Upper lobe of right lung (tissue), 1 donor: ENCODE results near the gene GKAP1. TPM values are rescaled to one million over a fixed set of nuclear protein-coding genes. Genes with fewer than 3 reads are reported as not detected.
"Not testable (repeated sequence)": the region's sequence is repeated elsewhere in the genome, so short reads cannot be mapped to it uniquely, and the experiment has no call there.

ENCODE experiments used
- ATAC-seq: fragments of 200-7000 bp; cut with Tn5 transposase; one replicate; pipeline ENCODE4 v1.9.1; 2020; ENCODE audit warnings: mild to moderate bottlenecking, moderate library complexity
- DNase-seq: peaks from one replicate; pipeline ENCODE4 v3.0.0-alpha.2; 2020
- H3K27ac ChIP-seq: fragments of 200-600 bp; one replicate; pipeline ENCODE4 v1.8.0; 2022
- H3K27me3 ChIP-seq: fragments of 200-600 bp; one replicate; pipeline ENCODE4 v1.8.0; 2022; ENCODE audit warnings: mild to moderate bottlenecking
- H3K36me3 ChIP-seq: fragments of 200-600 bp; one replicate; pipeline ENCODE4 v1.8.0; 2022
- H3K4me1 ChIP-seq: fragments of 200-600 bp; one replicate; pipeline ENCODE4 v1.8.0; 2022
- H3K4me3 ChIP-seq: fragments of 200-600 bp; one replicate; pipeline ENCODE4 v1.8.0; 2022; ENCODE audit warnings: mild to moderate bottlenecking
- H3K9me3 ChIP-seq: fragments of 200-600 bp; one replicate; pipeline ENCODE4 v1.8.0; 2022
- intact Hi-C: fragments of 100-400 bp; cut with DNase I; formaldehyde crosslinking; loops from one replicate; pipeline ENCODE4 v1.11.0; 2022
- long read RNA-seq: library from polyadenylated mRNA; unstranded; transcript quantifications from one replicate; pipeline ENCODE4 v2.0.0, GENCODE V29; 2021
- total RNA-seq: library from RNA; stranded (reverse); fragmentation: NEBNext Ultra II Directional; extraction: Animal tissue kit (Norgen Biotek cat#: 25700); gene quantifications from one replicate; pipeline ENCODE4 v1.2.1, GENCODE V29; 2021
- donor health status: DM: no; HTN: yes; CAD: no; lungs with severe emphysema.

GKAP1 gene
- total RNA-seq = 5.4 TPM
- long read RNA-seq, partial matches to known transcripts = 1 of 7 reads
- long read RNA-seq, other reads (novel, unspliced or antisense) = 3 of 7 reads

GRCh38 chr9:83817356-83818278 is at the start of gene GKAP1:
GKAP1 (minus strand) TSS chr9:83817769; CDS start chr9:83806517, 11,252 bp downstream.
- H3K27me3 ChIP-seq, H3K4me1 ChIP-seq, H3K9me3 ChIP-seq, H3K36me3 ChIP-seq, intact Hi-C loops: not testable (repeated sequence)
- ATAC-seq = peak; percentile 95
- Histone ChIP-seq H3K27ac (peak within 1 kb of the TSS; percentile 70), H3K4me3 (peak within 1 kb of the TSS; percentile 63)
- peak; percentile 91 for DNase-seq

GRCh38 chr9:83849895-83850294 is 32.3 kb upstream of the GKAP1 start:
- not testable (repeated sequence) for ATAC-seq

DNA sequence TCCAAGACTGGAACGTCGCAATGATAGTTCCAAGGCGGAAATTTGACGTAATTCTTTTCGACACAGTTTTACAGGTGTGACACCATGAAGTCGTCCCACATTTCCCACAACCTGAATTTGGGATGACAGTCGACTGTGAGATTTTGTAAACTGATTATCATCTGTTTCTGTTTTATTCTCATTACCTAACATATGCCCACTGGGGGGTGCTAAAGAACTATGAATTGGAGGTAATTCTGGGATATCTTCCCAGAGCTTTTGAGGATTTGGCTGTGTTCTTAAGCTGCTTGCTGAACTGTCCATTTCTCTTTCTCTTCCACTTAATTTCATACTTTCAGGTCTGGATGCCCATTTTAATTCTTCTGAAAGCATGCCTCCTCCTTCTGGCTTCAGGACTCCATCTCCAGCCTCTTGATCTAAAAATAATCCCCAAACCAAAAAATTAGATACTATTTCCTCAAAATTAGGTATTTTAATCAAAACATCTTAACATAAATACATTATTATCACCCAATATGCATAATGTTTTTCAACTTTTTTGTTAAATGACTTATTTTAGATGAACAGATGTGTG is 19.6 kb upstream of the GKAP1 start:
- H3K36me3 ChIP-seq, intact Hi-C loops, H3K27me3 ChIP-seq, DNase-seq, H3K27ac ChIP-seq, H3K4me1 ChIP-seq, H3K9me3 ChIP-seq, H3K4me3 ChIP-seq: not testable (repeated sequence)
- ATAC-seq = peak; percentile 83

More at GRCh38 chr9:83849895-83850294, 32.3 kb upstream of the GKAP1 start:
- H3K27me3 ChIP-seq, H3K9me3 ChIP-seq, DNase-seq, H3K27ac ChIP-seq, H3K4me3 ChIP-seq, intact Hi-C loops, H3K4me1 ChIP-seq, H3K36me3 ChIP-seq: not testable (repeated sequence)

DNA sequence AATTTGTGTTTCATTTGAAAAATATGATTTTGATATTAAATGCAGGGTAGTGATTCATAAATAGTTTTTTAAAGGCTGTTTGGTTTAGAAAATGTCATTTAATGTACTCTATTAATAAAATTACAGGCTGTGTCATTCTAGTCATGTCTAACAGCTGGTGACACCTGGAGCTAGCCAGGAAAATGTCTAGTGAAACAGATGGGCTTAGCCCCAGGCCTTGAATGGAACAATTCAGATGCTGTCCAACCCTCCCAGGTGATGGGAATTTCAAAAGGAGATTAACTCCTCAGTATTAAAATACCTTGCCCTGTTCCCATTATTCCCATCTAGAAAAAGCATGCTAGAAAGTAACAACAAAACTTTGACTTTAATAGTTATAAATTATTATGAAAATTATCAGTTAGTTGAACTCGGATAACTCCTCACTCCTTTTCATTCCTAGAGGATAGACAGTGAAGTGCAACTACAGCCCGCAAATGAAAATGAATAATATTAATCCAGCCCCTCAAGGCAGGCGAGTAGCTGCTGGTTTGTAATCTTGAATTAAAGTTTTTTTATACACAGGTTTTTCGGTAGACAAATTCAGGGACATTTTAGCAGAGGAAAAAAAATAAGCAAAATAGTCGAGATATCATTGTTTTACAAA is 13.0 kb upstream of the GKAP1 start:
- H3K27ac ChIP-seq, H3K36me3 ChIP-seq, ATAC-seq, H3K4me1 ChIP-seq, intact Hi-C loops, DNase-seq, H3K9me3 ChIP-seq, H3K27me3 ChIP-seq, H3K4me3 ChIP-seq: not testable (repeated sequence)

- H3K36me3 ChIP-seq, ATAC-seq, H3K27me3 ChIP-seq, DNase-seq, intact Hi-C loops, H3K27ac ChIP-seq, H3K4me1 ChIP-seq, H3K4me3 ChIP-seq, H3K9me3 ChIP-seq: not testable (repeated sequence)
Observed at GRCh38 chr9:83824986-83825623, 7.5 kb upstream of the GKAP1 start.

DNA sequence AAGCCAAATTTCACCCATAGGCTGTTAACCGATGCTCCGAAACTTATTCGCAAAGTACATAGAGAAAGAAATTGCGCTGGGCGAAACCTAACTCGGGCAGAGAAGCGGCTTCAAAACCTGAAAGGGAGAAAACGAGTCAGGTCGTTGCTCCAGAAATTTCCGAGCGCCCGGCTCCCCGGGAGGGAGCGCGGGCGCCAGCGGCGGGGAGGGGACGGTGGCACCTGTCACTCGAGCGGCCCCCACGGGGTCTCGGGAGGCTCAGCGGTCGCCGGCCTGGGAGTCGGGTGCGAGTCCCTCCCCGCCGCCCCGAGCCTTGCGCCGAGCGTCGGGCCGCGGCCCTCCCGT is 586 bp downstream of the GKAP1 start:
- Histone ChIP-seq H3K4me3 (peak overlapping the region; percentile 63), H3K27ac (peak overlapping the region; percentile 70)
- intact Hi-C loops, H3K4me1 ChIP-seq, DNase-seq, H3K9me3 ChIP-seq, H3K36me3 ChIP-seq, H3K27me3 ChIP-seq, ATAC-seq: not testable (repeated sequence)

DNA sequence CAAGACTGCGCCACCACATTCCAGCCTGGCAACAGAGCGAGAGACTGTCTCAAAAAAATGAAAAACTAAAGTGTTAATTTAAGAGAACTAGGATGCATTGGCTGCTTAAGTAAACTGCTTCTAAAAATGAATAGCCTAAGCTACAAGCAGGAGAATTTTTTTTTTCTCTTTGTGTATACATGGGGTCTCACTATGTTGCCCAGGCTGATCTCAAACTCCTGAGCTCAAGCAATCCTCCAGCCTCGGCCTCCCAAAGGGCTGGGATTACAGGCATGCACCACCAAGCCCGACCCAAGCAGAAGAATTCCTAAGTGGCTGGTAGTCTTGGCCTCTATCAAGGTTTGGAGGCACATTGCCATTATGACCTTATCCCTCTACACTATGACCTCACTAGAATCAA is 2.4 kb downstream of the GKAP1 start:
- H3K9me3 ChIP-seq, H3K27ac ChIP-seq, H3K36me3 ChIP-seq, H3K4me1 ChIP-seq, ATAC-seq, DNase-seq, H3K4me3 ChIP-seq, intact Hi-C loops, H3K27me3 ChIP-seq: not testable (repeated sequence)

- H3K27ac ChIP-seq, ATAC-seq, H3K9me3 ChIP-seq, H3K27me3 ChIP-seq, intact Hi-C loops, H3K4me1 ChIP-seq, H3K36me3 ChIP-seq, H3K4me3 ChIP-seq, DNase-seq: not testable (repeated sequence)
Observed at GRCh38 chr9:83809213-83809612, 8.4 kb downstream of the GKAP1 start.

GRCh38 chr9:83804454-83804853 is 13.1 kb downstream of the GKAP1 start:
- intact Hi-C loops, H3K4me1 ChIP-seq, H3K36me3 ChIP-seq, H3K4me3 ChIP-seq, H3K27me3 ChIP-seq, ATAC-seq, H3K27ac ChIP-seq, H3K9me3 ChIP-seq, DNase-seq: not testable (repeated sequence)

DNA sequence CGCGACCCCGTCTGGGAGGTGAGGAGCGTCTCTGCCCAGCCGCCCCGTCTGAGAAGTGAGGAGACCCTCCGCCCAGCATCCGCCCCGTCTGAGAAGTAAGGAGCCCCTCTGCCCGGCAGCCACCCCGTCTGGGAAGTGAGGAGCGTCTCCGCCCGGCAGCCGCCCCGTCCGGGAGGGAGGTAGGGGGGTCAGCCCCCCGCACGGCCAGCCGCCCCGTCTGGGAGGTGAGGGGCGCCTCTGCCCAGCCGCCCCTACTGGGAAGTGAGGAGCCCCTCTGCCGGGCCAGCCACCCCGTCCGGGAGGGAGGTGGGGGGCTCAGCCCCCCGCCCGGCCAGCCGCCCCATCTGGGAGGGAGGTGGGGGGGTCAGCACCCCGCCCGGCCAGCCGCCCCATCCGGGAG is 13.6 kb downstream of the GKAP1 start:
- ATAC-seq, H3K27me3 ChIP-seq, H3K36me3 ChIP-seq, DNase-seq, H3K9me3 ChIP-seq, H3K4me1 ChIP-seq, H3K4me3 ChIP-seq, H3K27ac ChIP-seq, intact Hi-C loops: not testable (repeated sequence)
